ENCODE data around the gene RFPL2.
"Not testable (repeated sequence)": the region's sequence is repeated elsewhere in the genome, so short reads cannot be mapped to it uniquely, and the experiment has no call there.

RFPL2 gene

GRCh38 chr22:32175115-32175514, 29.8 kb downstream of the RFPL2 start:
- H3K79me2 ChIP-seq = no peaks in the 10 kb centered on the region
- no peaks in the 10 kb centered on the region for H3K27me3 ChIP-seq (ENCODE audit: control insufficient read depth, insufficient read depth, low read length)
- no peak overlapping the region for H3K9ac ChIP-seq
- no peaks in the 10 kb centered on the region for H3K36me3 ChIP-seq (ENCODE audit: control insufficient read depth, insufficient read depth, low read length)
- H3K4me3 ChIP-seq (ENCODE audit: low read depth, low read length) = no peak overlapping the region
- no peaks in the 10 kb centered on the region for H3K4me1 ChIP-seq
- H3K27ac ChIP-seq = no peak overlapping the region
- no peak overlapping the region for H2AFZ ChIP-seq
- TF ChIP-seq CTCF (IDR thresholded peaks at IDR 0.05) = no peak
- no peak overlapping the region for H3K4me2 ChIP-seq (ENCODE audit: low read length)
- no peaks in the 10 kb centered on the region for H3K9me3 ChIP-seq (ENCODE audit: control insufficient read depth, low read length)

- Histone ChIP-seq H3K4me1 (no peaks in the 10 kb centered on the region), H2AFZ (no peak overlapping the region), H3K4me2 (ENCODE audit: low read length) (no peak overlapping the region)
Measured at GRCh38 chr22:32165681-32166080, 39.2 kb downstream of the RFPL2 start.

GRCh38 chr22:32164075-32164860, 40.6 kb downstream of the RFPL2 start:
- Histone ChIP-seq H3K9me3 (ENCODE audit: control insufficient read depth, low read length) (no peaks in the 10 kb centered on the region), H3K4me2 (ENCODE audit: low read length) (no peak overlapping the region), H3K27ac (no peak overlapping the region), H3K9ac (no peak overlapping the region), H3K4me1 (no peaks in the 10 kb centered on the region), H2AFZ (no peak overlapping the region), H3K36me3 (ENCODE audit: control insufficient read depth, insufficient read depth, low read length) (no peaks in the 10 kb centered on the region), H3K79me2 (no peaks in the 10 kb centered on the region), H3K4me3 (ENCODE audit: low read depth, low read length) (no peak overlapping the region), H3K27me3 (ENCODE audit: control insufficient read depth, insufficient read depth, low read length) (no peaks in the 10 kb centered on the region)
- TF ChIP-seq CTCF (IDR thresholded peaks at IDR 0.05) = no peak

More at GRCh38 chr22:32165681-32166080, 39.2 kb downstream of the RFPL2 start:
- Histone ChIP-seq H3K27me3 (ENCODE audit: control insufficient read depth, insufficient read depth, low read length) (no peaks in the 10 kb centered on the region), H3K79me2 (no peaks in the 10 kb centered on the region), H3K9me3 (ENCODE audit: control insufficient read depth, low read length) (no peaks in the 10 kb centered on the region), H3K9ac (no peak overlapping the region), H3K36me3 (ENCODE audit: control insufficient read depth, insufficient read depth, low read length) (no peaks in the 10 kb centered on the region), H3K4me3 (ENCODE audit: low read depth, low read length) (no peak overlapping the region), H3K27ac (no peak overlapping the region)
- no peak for TF ChIP-seq CTCF (IDR thresholded peaks at IDR 0.05)

- H3K4me3 ChIP-seq (ENCODE audit: low read depth, low read length); H3K9me3 ChIP-seq (ENCODE audit: control insufficient read depth, low read length); H3K27me3 ChIP-seq (ENCODE audit: control insufficient read depth, insufficient read depth, low read length); H3K79me2 ChIP-seq; H3K27ac ChIP-seq; H3K4me2 ChIP-seq (ENCODE audit: low read length); H3K4me1 ChIP-seq; H2AFZ ChIP-seq; H3K36me3 ChIP-seq (ENCODE audit: control insufficient read depth, insufficient read depth, low read length); H3K9ac ChIP-seq: not testable (repeated sequence)
Measured at GRCh38 chr22:32160411-32160810, 44.5 kb downstream of the RFPL2 start.

- no peaks in the 10 kb centered on the region for H3K27me3 ChIP-seq (ENCODE audit: control insufficient read depth, insufficient read depth, low read length)
- H3K27ac ChIP-seq = no peak within 1 kb of the TSS
- H3K4me1 ChIP-seq = no peaks in the 10 kb centered on the region
- TF ChIP-seq CTCF (IDR thresholded peaks at IDR 0.05) = no peak
- H3K79me2 ChIP-seq = no peaks in the 10 kb centered on the region
- H3K4me2 ChIP-seq (ENCODE audit: low read length) = no peak within 1 kb of the TSS
- no peak within 1 kb of the TSS for H3K4me3 ChIP-seq (ENCODE audit: low read depth, low read length)
- no peak within 1 kb of the TSS for H2AFZ ChIP-seq
- no peak within 1 kb of the TSS for H3K9ac ChIP-seq
- H3K9me3 ChIP-seq (ENCODE audit: control insufficient read depth, low read length) = no peaks in the 10 kb centered on the region
- no peaks in the 10 kb centered on the region for H3K36me3 ChIP-seq (ENCODE audit: control insufficient read depth, insufficient read depth, low read length)
Measured at GRCh38 chr22:32158712-32159533, 46.0 kb downstream of the RFPL2 start, which contains the start of gene C22orf42. Gene C22orf42 (minus strand): TSS chr22:32159303. CDS start chr22:32159215, 88 bp downstream.

- H3K27ac ChIP-seq = not testable (repeated sequence)
Measured at GRCh38 chr22:32157632-32158031, 47.2 kb downstream of the RFPL2 start.

GRCh38 chr22:32154727-32155126, 50.1 kb downstream of the RFPL2 start:
- H3K27ac ChIP-seq; H3K79me2 ChIP-seq; H3K9me3 ChIP-seq (ENCODE audit: control insufficient read depth, low read length); H3K4me1 ChIP-seq; H3K27me3 ChIP-seq (ENCODE audit: control insufficient read depth, insufficient read depth, low read length); H3K4me2 ChIP-seq (ENCODE audit: low read length); H2AFZ ChIP-seq; H3K36me3 ChIP-seq (ENCODE audit: control insufficient read depth, insufficient read depth, low read length); H3K9ac ChIP-seq; H3K4me3 ChIP-seq (ENCODE audit: low read depth, low read length): not testable (repeated sequence)

More at GRCh38 chr22:32157632-32158031, 47.2 kb downstream of the RFPL2 start:
- H3K79me2 ChIP-seq; H3K4me1 ChIP-seq; H3K9me3 ChIP-seq (ENCODE audit: control insufficient read depth, low read length); H2AFZ ChIP-seq; H3K4me3 ChIP-seq (ENCODE audit: low read depth, low read length); H3K9ac ChIP-seq; H3K27me3 ChIP-seq (ENCODE audit: control insufficient read depth, insufficient read depth, low read length); H3K36me3 ChIP-seq (ENCODE audit: control insufficient read depth, insufficient read depth, low read length); H3K4me2 ChIP-seq (ENCODE audit: low read length): not testable (repeated sequence)
